NCI-H2081 (cell line): ENCODE results near the gene ETDB.
"Not testable (repeated sequence)": the region's sequence is repeated elsewhere in the genome, so short reads cannot be mapped to it uniquely, and the experiment has no call there.

Experiments used
- DNase-seq, 2 experiments: peaks; one replicate each; lab custom pipeline; 2025; lab: John Stamatoyannopoulos, UW

ETDB gene

GRCh38 chrX:135120056-135120576 lies at the start of gene ETDB:
ETDB (minus strand) TSS chrX:135120526; CDS start chrX:135119261, 1,265 bp downstream.
- DNase-seq = not testable (repeated sequence)

- not testable (repeated sequence) for DNase-seq
Observed at GRCh38 chrX:135169534-135169933, 49.2 kb upstream of the ETDB start.

DNA sequence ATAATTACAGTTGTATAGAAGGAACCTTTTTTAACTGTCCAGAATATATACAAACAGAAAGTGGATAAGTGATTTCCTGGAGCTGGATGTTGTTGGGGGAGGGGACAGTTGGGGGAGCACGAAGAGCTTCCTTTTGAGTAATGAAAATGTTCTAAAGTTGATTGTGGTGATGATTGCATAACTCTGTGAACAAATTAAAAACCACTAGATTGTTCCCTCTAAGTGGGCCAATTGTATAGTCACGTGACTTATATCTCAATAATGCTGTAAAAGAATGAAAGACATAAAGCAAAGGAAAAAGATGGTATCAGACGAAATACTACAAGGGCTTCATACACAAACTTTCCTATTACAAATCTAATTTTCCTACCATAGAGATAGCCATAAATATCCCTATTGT lies 48.2 kb upstream of the ETDB start:
- DNase-seq = no peak

DNA sequence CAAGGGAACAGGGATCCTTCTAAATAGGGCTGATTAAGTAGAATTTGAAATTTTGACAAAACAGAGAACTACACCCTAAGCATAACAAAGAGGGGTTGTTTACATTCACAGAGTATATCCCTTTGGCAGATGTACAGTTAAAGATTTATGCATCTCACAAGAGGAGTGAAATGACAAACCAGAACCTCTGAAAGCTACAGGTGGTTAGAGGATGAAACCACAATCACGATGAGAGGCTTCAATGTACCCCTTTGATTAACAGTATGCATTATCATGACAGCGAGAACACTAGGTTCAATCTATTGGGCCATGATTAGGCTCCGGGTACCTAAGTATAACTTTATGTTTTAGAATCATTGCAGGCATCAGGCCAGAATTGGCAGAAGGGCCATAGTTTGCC lies 34.4 kb upstream of the ETDB start:
- DNase-seq = not testable (repeated sequence)

- DNase-seq = not testable (repeated sequence)
Observed at GRCh38 chrX:135126145-135126544, 5.8 kb upstream of the ETDB start.

DNA sequence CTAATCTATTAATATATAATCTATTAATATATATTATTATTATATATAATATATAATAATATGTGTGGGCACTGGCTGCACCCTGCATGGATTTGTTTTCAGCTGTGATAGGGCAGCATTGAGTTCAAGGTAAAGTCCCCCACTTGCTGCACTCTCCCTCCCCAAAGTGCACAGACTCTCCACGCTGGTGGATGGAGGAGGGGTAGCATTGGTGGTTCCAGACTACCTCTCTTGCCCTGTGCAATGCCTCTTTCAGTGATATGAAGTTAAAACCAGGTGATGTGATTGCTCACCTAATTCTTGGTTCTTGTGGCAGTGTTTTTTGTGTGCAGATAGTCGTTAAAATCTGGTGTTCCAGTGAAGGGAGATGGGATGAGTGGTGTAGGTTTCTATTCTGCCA lies 4.3 kb downstream of the ETDB start:
- not testable (repeated sequence) for DNase-seq

- DNase-seq = no peak
Observed at GRCh38 chrX:135114392-135114791, 5.9 kb downstream of the ETDB start.

- DNase-seq = no peak
Observed at GRCh38 chrX:135112743-135113142, 7.6 kb downstream of the ETDB start.

DNA sequence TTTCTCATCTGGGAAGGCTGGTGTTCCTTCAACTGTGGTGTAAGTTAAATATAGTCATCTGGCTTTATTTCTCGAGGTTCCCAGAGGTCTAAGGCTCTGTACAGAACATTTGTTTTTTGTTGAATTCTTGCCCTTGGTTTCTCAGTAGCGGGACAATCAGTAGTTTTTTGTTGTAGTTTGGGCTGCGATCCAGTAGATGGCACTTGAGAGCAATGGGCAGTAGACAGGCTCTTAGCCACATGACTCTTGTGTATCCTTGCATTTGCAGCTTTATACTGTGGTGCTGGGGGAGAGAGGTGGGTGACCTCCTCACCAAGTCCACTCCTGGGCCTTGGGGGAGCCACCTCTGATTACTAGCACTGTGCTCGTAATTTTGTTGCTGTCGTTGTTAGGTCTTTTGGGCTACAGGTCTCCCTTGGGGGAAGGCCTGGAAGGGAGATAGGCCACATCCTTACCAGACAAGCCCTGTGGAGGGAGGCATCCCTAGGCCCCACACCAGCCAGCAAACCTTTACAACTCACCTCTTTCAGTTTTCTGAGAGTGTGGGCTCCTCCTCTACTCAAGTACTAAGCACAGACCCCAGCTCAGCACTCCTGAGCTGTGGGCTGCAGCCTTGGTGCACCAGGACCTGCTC lies 8.1 kb downstream of the ETDB start:
- DNase-seq = peak; percentile 23 to 36

DNA sequence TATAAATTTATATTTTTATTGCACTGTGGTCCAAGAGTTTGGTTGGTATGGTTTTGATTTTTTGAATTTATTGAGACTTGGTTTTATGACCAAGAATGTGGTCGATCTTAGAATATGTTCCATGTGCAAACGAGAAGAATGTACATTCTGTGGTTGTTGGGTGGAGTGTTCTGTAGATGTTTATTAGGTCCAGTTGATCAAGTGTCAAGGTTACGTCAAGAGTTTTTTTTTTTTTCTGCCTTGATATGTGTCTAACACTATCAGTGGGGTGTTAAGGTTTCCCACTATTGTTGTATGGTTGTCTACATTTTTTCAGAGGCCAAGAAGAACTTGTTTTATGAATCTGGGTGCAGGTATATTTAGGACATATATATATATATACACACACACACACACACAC lies 10.8 kb downstream of the ETDB start:
- no peak for DNase-seq

DNA sequence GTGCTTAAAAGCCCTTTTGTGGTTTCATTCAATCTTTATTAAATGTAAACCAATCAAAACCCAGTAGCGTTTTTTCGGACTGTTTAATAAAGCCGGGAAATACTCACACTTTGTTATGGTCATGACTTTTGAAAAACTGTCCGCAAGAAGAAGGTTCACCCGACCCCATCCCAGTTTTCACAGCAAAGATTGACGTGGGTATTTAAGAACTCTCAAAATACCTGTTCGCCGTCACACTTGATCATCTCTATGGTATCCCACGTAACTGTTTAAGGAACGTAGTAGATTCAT lies 20.9 kb downstream of the ETDB start:
- DNase-seq = no peak

GRCh38 chrX:135097196-135097744 lies 23.1 kb downstream of the ETDB start:
- not testable (repeated sequence) for DNase-seq

GRCh38 chrX:135095715-135096114 lies 24.6 kb downstream of the ETDB start:
- DNase-seq = no peak

DNA sequence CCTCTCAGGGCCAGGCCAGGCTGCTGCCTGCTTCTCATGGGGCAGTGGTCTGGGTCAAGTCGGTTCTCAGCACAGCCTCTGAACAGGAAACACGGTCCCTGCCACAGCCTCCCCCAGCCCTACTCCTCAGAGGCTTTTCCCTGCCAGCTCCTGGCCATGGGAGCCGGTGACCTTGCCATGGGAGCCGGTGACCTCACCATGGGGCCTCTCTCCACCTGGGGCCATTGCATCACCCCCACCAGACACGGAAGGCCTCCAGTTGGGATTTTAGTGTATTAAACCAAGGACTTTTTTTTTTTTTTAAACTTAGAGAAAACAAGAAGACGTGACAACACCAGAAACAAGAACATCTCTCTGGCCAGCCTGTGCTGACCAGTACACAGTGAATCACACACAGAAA lies 25.6 kb downstream of the ETDB start:
- DNase-seq = no peak

GRCh38 chrX:135089126-135089525 lies 31.2 kb downstream of the ETDB start:
- no peak for DNase-seq

GRCh38 chrX:135087867-135088266 lies 32.5 kb downstream of the ETDB start:
- DNase-seq = peak in 1 of 2 experiments; percentile 15

- DNase-seq = peak; percentile 49 to 62
Observed at GRCh38 chrX:135086197-135086854, 34.0 kb downstream of the ETDB start.

- DNase-seq = no peak
Observed at GRCh38 chrX:135081693-135082404, 38.5 kb downstream of the ETDB start.
